C4-2B (cell line): ENCODE data around the gene PLSCR2.

Source experiments
- H3K27ac ChIP-seq: fragments of 450-650 bp; 2 replicates; pipeline ENCODE4 v1.5.1; 2017
- CTCF ChIP-seq: fragments of 450-650 bp; conservative IDR thresholded peaks from 2 replicates; pipeline ENCODE4 v1.5.1; 2017; ENCODE audit warnings: mild to moderate bottlenecking
- ZFX ChIP-seq: fragments of 450-650 bp; IDR thresholded peaks from 2 replicates; pipeline ENCODE4 v1.6.1; 2017

Gene PLSCR2

GRCh38 chr3:146404436-146404835 is 64.9 kb downstream of the PLSCR2 start:
- no peak overlapping the region for H3K27ac ChIP-seq
- no peak for TF ChIP-seq ZFX
- no peak for TF ChIP-seq CTCF

- TF ChIP-seq ZFX (no peak), CTCF (no peak)
- no peak overlapping the region for H3K27ac ChIP-seq
These were observed 65.6 kb downstream of the PLSCR2 start for GRCh38 chr3:146403792-146404191.

DNA sequence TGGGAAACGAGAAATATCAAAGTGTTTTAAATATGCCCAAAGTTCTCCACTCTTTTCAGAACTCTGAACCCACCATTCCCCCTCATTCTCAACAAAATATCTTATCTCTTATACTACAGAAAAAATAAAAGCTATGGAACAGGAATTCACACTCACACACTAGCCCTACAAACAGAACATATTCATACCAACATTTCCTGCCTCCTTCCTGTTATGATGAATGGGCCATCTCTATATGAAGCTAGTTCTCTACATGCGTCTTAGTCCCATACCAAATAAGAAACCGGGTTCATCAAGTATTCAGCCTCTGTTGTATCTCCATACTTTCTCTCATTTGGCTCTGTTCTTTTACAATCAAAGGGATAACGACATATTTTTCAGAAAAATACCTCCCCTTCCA is 72.6 kb downstream of the PLSCR2 start:
- no peak for TF ChIP-seq CTCF
- no peak for TF ChIP-seq ZFX
- no peak overlapping the region for H3K27ac ChIP-seq

- no peak overlapping the region for H3K27ac ChIP-seq
- no peak for TF ChIP-seq ZFX
- no peak for TF ChIP-seq CTCF
These were observed 74.2 kb downstream of the PLSCR2 start for GRCh38 chr3:146395164-146395563.

DNA sequence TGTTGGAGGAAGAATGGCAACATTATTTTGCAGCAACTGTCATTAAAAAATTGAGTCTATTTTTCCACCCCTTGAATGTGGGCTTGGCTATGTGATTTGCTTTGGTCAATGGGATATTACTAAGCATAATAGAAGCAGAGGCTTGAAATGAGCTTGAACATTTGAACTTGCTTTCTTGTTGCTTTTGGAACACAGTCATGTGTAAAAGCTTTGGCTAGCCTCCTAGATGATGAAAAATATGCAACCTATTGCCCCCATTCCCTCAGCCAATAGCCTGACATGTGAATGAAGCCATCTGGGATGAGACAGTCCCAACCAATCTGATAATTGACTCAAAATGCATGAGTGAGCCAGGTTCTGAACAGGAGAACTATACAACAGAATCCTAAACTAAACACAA is 78.4 kb downstream of the PLSCR2 start:
- TF ChIP-seq ZFX = no peak
- TF ChIP-seq CTCF = no peak

DNA sequence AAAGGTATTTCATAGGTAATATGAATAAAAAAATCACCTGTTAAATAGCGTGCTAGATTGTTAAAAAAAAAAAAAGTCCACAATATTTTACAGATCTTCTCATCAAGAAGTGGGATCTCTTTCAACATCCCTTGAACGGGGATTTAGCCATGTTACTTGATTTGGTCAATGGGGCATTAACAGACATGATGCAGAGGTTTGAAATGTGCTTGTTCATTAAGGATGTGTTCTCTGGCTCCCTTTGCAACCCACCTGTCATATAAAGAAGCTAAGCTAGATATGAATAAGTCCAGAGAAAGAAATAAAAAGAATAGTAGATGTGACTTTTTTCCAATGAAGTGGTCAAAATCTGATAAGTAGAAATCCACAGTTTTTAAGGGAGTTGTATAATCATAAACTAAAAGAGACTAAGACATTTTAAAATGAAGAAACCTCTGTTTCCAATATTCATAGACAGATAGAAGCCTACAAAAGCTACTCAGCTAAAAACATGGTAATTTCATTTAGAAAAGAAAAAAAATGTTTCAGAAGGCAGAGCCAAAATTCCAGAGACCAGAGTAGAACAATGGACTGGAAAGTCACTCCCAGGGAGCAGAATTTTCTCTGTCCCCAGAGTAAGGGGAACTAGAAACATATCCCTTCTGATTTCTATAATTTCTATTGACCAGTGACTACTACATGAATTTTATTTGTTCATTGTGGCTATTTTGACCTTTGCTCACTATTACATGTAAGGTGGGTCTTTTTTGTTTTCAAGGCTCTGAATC is 79.2 kb downstream of the PLSCR2 start:
- TF ChIP-seq ZFX (no peak), CTCF (no peak)
- H3K27ac ChIP-seq = no peak overlapping the region

More for the DNA sequence above, 78.4 kb downstream of the PLSCR2 start:
- no peak overlapping the region for H3K27ac ChIP-seq

DNA sequence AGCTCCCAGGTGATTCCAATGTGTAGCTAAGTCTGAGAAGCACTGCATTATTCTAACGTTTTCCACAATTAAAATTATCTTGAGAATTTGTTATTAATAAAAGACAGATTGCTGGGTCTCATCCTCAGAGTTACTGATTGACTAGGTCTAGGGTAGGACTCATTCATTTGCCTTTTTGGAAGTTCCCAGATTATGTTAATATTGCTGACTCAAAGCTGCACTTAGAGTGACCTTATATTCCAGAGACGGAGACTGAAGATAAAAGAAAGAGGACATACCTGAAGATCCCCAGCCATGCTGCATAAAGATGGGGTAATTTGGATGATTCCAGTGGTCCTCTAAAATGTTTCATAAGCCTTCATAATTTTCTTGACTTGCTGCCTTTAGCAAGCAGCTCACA is 81.8 kb downstream of the PLSCR2 start:
- H3K27ac ChIP-seq = no peak overlapping the region
- no peak for TF ChIP-seq ZFX
- TF ChIP-seq CTCF = no peak
